Adrenal gland (tissue), 12 donors: ENCODE data around the gene C1QB. TPM values are rescaled to one million over a fixed set of nuclear protein-coding genes. Genes with fewer than 3 reads are reported as not detected.

Experiments used
- DNase-seq, 7 donors: peaks; one replicate each; pipeline ENCODE4 v3.0.0-alpha.2; 2019 to 2020
- H3K27ac ChIP-seq, 5 donors: fragments of 200-600 bp; sonication (generic) in 4 of 5; 1 replicate in 3 of 5; 2 replicates in 2 of 5; pipeline versions ENCODE4 v1.5.1 to v1.8.0; 2016 to 2020; ENCODE audit warnings: mild to moderate bottlenecking in 1 of 5
- H3K27me3 ChIP-seq: fragments of 200-600 bp; 2 replicates; pipeline ENCODE4 v1.8.0; 2021
- H3K36me3 ChIP-seq, 2 donors: fragments of 200-600 bp; replicated peaks in 1 of 2; 1 replicate in 1 of 2; 2 replicates in 1 of 2; pipeline versions ENCODE4 v1.5.1 to v1.8.0; 2018 to 2022
- H3K4me1 ChIP-seq, 2 donors: fragments of 200-600 bp; replicated peaks in 1 of 2; 1 replicate in 1 of 2; 2 replicates in 1 of 2; pipeline versions ENCODE4 v1.5.1 to v1.8.0; 2018 to 2021
- H3K4me3 ChIP-seq, 4 donors: fragments of 200-600 bp; sonication (generic) in 3 of 4; one replicate each; pipeline ENCODE4 v1.5.1; 2016 to 2018
- H3K9me3 ChIP-seq, 3 donors: fragments of 200-600 bp; sonication (generic) in 1 of 3; replicated peaks in 1 of 3; 1 replicate in 2 of 3; 2 replicates in 1 of 3; pipeline versions ENCODE4 v1.5.1 to v1.8.0; 2016 to 2021
- POLR2A ChIP-seq, 2 donors: fragments of 450-650 bp; IDR thresholded peaks; one replicate each; pipeline ENCODE4 v1.6.1; 2017; ENCODE audit warnings: antibody characterized with exemption in 2 of 2, mild to moderate bottlenecking in 2 of 2, moderate library complexity in 1 of 2
- WGBS, 4 donors: extraction: QIAGEN DNeasy Blood & Tissue Kit in 2 of 4; methylation state at CpG; one replicate each; pipeline versions ENCODE4 v1.1.5 to v1.1.7; 2013 to 2017; 5-methylcytosine and 5-hydroxymethylcytosine counted together
- intact Hi-C, 2 donors: fragments of 100-400 bp; cut with DNase I; formaldehyde crosslinking; loops; one replicate each; pipeline versions ENCODE4 v1.14.1 to v1.15.0; 2022 to 2023
- polyA plus RNA-seq, 3 donors: library from polyadenylated mRNA; stranded (reverse); fragments of 200-250 nt in 2 of 3; fragments of 350-450 nt in 1 of 3; fragmentation: Illumina TruSeq in 1 of 3; extraction: RNeasy Lipid Tissue Mini Kit (QIAGEN cat#74804) in 1 of 3; gene quantifications; one replicate each; pipeline ENCODE4 v1.2.3, GENCODE V29; 2013 to 2014
- total RNA-seq, 9 donors: library from RNA; depleted of rRNA in 4 of 9; stranded (reverse); fragments of >200 nt in 4 of 9; fragments of 120-200 nt in 1 of 9; fragmentation: NEBNext Ultra II Directional in 1 of 9; extraction: Animal tissue kit (Norgen Biotek cat#: 25700) in 1 of 9; gene quantifications; one replicate each; pipeline versions ENCODE4 v1.1.0 to v1.2.4, GENCODE V29; 2013 to 2023
- TF ChIP-seq, protein P1 (sequence below), 6 experiments: fragments of 450-650 bp in 4 of 6; fragments of 200-600 bp in 2 of 6; sonication (generic) in 1 of 6; IDR thresholded peaks; 1 replicate in 5 of 6; 2 replicates in 1 of 6; pipeline versions ENCODE4 v1.5.1 to v1.8.0; 2016 to 2021; ENCODE audit warnings: antibody characterized with exemption in 6 of 6, mild to moderate bottlenecking in 2 of 6, moderate library complexity in 1 of 6
- donor health status: healthy with polysubstance abuse.
- donor health status: Bipolar disorder and iron deficiency.
- donor health status: DM: yes; HTN: yes; CAD: no.
- donor health status: DM: no; HTN: no; CAD: no.
- donor health status: DM: no; HTN: no; CAD: no.
- donor health status: DM: yes; HTN: yes; CAD: no.

C1QB gene
- total and polyA plus RNA-seq, 12 donors: 55.5 to 1,914 (median 529) TPM

DNA sequence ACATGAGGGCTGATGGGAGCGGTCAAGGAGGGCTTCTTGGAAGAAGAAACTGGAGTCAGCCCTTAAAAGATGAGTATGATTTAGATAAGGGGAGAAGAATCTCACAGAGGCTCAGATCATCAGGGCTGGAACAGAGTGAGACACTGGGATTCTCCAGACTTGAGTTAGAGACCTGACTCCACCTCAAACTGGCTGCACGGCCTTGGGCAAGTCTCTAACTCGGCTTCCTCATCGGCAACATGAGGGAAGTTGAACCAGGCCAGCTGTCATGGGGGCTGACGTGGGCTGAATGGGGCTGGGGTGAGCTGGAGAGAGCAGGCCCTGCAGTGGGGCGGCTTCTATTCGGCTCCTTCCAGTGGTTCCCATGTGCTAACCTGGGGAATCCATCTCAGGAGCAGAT lies 7.1 kb upstream of the C1QB start:
- Histone ChIP-seq H3K27ac (peak overlapping the region in 1 of 5 donors; percentile 72), H3K4me3 (peak overlapping the region in 1 of 4 donors; percentile 38), H3K27me3 (no peaks in the 10 kb centered on the region), H3K9me3 (no peaks in the 10 kb centered on the region), H3K4me1 (peaks cover 0 to 7% of the 10 kb centered on the region in 2 donors), H3K36me3 (no peaks in the 10 kb centered on the region)
- WGBS, 4 donors: 70 to 75% (median 74%) methylated on average over 7 of the region's 7 CpGs
- DNase-seq: peak in 2 of 7 donors; percentile 32 to 62
- intact Hi-C loops: no loop called here
- no peak for TF ChIP-seq POLR2A (IDR thresholded peaks at IDR 0.05)
- TF ChIP-seq, protein P1, sequence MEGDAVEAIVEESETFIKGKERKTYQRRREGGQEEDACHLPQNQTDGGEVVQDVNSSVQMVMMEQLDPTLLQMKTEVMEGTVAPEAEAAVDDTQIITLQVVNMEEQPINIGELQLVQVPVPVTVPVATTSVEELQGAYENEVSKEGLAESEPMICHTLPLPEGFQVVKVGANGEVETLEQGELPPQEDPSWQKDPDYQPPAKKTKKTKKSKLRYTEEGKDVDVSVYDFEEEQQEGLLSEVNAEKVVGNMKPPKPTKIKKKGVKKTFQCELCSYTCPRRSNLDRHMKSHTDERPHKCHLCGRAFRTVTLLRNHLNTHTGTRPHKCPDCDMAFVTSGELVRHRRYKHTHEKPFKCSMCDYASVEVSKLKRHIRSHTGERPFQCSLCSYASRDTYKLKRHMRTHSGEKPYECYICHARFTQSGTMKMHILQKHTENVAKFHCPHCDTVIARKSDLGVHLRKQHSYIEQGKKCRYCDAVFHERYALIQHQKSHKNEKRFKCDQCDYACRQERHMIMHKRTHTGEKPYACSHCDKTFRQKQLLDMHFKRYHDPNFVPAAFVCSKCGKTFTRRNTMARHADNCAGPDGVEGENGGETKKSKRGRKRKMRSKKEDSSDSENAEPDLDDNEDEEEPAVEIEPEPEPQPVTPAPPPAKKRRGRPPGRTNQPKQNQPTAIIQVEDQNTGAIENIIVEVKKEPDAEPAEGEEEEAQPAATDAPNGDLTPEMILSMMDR (IDR thresholded peaks at IDR 0.05): no peak

DNA sequence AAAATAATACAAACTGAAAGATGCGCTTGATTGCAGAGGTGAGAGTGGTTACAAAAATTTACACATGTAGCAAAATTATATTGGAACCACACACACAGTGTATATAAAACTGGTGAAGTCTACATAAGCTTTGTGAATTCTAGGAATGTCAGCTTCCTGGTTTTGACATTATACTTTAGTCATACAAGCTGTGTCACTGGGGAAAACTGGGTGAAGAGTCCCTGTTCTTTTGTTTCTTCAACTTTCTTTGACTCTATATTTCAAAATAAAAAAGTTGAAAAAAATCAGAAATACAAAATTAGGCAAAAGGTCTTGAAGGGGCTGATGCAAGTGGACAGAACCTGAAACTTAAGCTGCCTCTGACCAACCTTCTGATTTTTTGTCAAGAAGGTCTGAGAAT lies 6.7 kb upstream of the C1QB start:
- H3K27me3 ChIP-seq: no peaks in the 10 kb centered on the region
- H3K9me3 ChIP-seq: no peaks in the 10 kb centered on the region
- intact Hi-C loops: no loop called here
- H3K4me3 ChIP-seq: peak overlapping the region in 1 of 4 donors; percentile 18
- H3K36me3 ChIP-seq: no peaks in the 10 kb centered on the region
- peaks cover 0 to 7% of the 10 kb centered on the region in 2 donors for H3K4me1 ChIP-seq
- TF ChIP-seq, protein P1 (IDR thresholded peaks at IDR 0.05): no peak
- TF ChIP-seq POLR2A (IDR thresholded peaks at IDR 0.05): no peak
- DNase-seq: no peak
- 0 to 87% (median 63%) methylated on average over 1 of the region's 1 CpG for WGBS, 4 donors
- peak overlapping the region in 1 of 5 donors; percentile 72 for H3K27ac ChIP-seq

- Histone ChIP-seq H3K4me1 (no peaks in the 10 kb centered on the region), H3K36me3 (no peaks in the 10 kb centered on the region), H3K4me3 (no peak overlapping the region), H3K9me3 (no peaks in the 10 kb centered on the region), H3K27me3 (no peaks in the 10 kb centered on the region), H3K27ac (no peak overlapping the region)
- WGBS, 4 donors: 78 to 95% (median 87%) methylated on average over 9 to 13 of the region's 13 CpGs
- intact Hi-C loops: no loop called here
- DNase-seq: no peak
- no peak for TF ChIP-seq POLR2A (IDR thresholded peaks at IDR 0.05)
- TF ChIP-seq, protein P1 (IDR thresholded peaks at IDR 0.05): no peak
Observed at GRCh38 chr1:22650089-22650693, 2.8 kb upstream of the C1QB start.

- H3K9me3 ChIP-seq: no peaks in the 10 kb centered on the region
- H3K27me3 ChIP-seq: no peaks in the 10 kb centered on the region
- 56 to 70% (median 68%) methylated on average over 13 to 15 of the region's 15 CpGs for WGBS, 4 donors
- H3K4me3 ChIP-seq: no peak overlapping the region
- intact Hi-C loops: no loop called here
- H3K36me3 ChIP-seq: no peaks in the 10 kb centered on the region
- TF ChIP-seq POLR2A (IDR thresholded peaks at IDR 0.05): no peak
- TF ChIP-seq, protein P1 (IDR thresholded peaks at IDR 0.05): no peak
- peak overlapping the region in 3 of 5 donors; percentile 1 to 62 (median 16) for H3K27ac ChIP-seq
- no peak for DNase-seq
- no peaks in the 10 kb centered on the region for H3K4me1 ChIP-seq
Observed at GRCh38 chr1:22651941-22652856, 837 bp upstream of the C1QB start.
